ENCODE measurements around the gene RNF149. TPM values are rescaled to one million over a fixed set of nuclear protein-coding genes. Genes with fewer than 3 reads are reported as not detected.
A peak's percentile ranks its signal among the peaks of the same experiment; 100 is the strongest.
"Not testable (repeated sequence)": the region's sequence is repeated elsewhere in the genome, so short reads cannot be mapped to it uniquely, and the experiment has no call there.

The RNF149 gene
- total RNA-seq, 2 experiments from 2014 or later: 48.7 to 53.2 TPM

GRCh38 chr2:101249826-101250225, 58.7 kb downstream of the RNF149 start:
- Mint-ChIP-seq H3K4me3 (no peak overlapping the region), H3K36me3 (ENCODE audit: low read depth) (peaks cover 11% of the 10 kb centered on the region), H3K9me3 (no peaks in the 10 kb centered on the region), H3K4me1 (ENCODE audit: low read depth) (peaks cover 22% of the 10 kb centered on the region), H3K27ac (no peak overlapping the region), H3K27me3 (no peaks in the 10 kb centered on the region)
- DNase-seq (no peak), ATAC-seq (no peak)
- intact Hi-C loops (cut with micrococcal nuclease): loop anchor here (5.0 kb wide), 1 partner anchor 57 kb away; the partner anchor contains the start of gene RNF149
- CTCF ChIA-PET: interaction anchor here (1.3 to 3.9 kb wide), 2 partner anchors 9 to 213 kb away, joined by 4 to 23 read pairs; no protein-coding TSS in a partner anchor
- POLR2A ChIA-PET: interaction anchor here (0.7 kb wide), 1 partner anchor 12 kb away, joined by 4 read pairs; no protein-coding TSS in a partner anchor
- TF ChIP-seq, protein P1, sequence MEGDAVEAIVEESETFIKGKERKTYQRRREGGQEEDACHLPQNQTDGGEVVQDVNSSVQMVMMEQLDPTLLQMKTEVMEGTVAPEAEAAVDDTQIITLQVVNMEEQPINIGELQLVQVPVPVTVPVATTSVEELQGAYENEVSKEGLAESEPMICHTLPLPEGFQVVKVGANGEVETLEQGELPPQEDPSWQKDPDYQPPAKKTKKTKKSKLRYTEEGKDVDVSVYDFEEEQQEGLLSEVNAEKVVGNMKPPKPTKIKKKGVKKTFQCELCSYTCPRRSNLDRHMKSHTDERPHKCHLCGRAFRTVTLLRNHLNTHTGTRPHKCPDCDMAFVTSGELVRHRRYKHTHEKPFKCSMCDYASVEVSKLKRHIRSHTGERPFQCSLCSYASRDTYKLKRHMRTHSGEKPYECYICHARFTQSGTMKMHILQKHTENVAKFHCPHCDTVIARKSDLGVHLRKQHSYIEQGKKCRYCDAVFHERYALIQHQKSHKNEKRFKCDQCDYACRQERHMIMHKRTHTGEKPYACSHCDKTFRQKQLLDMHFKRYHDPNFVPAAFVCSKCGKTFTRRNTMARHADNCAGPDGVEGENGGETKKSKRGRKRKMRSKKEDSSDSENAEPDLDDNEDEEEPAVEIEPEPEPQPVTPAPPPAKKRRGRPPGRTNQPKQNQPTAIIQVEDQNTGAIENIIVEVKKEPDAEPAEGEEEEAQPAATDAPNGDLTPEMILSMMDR (IDR thresholded peaks at IDR 0.05): no peak

GRCh38 chr2:101248756-101249155, 59.7 kb downstream of the RNF149 start:
- intact Hi-C loops (cut with micrococcal nuclease); DNase-seq; H3K27me3 Mint-ChIP-seq; H3K9me3 Mint-ChIP-seq; H3K36me3 Mint-ChIP-seq (ENCODE audit: low read depth); H3K4me3 Mint-ChIP-seq; H3K27ac Mint-ChIP-seq; ATAC-seq; POLR2A ChIA-PET: not testable (repeated sequence)
- CTCF ChIA-PET: interaction anchor here (1.3 to 3.9 kb wide), 3 partner anchors 8 to 212 kb away, joined by 4 to 23 read pairs (median 4); no protein-coding TSS in a partner anchor
- peaks cover 12% of the 10 kb centered on the region for H3K4me1 Mint-ChIP-seq (ENCODE audit: low read depth)

DNA sequence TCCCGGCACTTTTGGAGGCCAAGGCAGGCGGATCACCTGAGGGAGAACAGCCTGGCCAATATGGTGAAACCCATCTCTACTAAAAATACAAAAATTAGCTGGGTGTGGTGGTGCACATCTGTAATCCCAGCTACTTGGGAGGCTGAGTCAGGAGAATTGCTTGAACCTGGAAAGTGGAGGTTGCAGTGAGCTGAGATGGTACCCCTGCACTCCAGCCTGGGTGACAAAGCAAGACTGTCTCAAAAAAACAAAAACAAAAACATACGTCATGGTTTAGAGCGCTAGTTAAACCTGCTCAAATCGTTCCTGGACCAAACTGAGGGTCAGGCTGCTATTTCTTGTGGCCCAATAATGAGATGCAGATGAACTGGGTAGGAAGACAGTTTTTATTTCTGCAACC, 63.0 kb downstream of the RNF149 start:
- CTCF ChIA-PET: interaction anchor here (1.3 to 2.3 kb wide), 3 partner anchors 13 to 97 kb away, joined by 3 to 5 read pairs (median 4); no protein-coding TSS in a partner anchor
- POLR2A ChIA-PET; H3K4me1 Mint-ChIP-seq (ENCODE audit: low read depth); H3K27me3 Mint-ChIP-seq; H3K36me3 Mint-ChIP-seq (ENCODE audit: low read depth); H3K4me3 Mint-ChIP-seq; intact Hi-C loops (cut with micrococcal nuclease); H3K27ac Mint-ChIP-seq; DNase-seq; ATAC-seq; H3K9me3 Mint-ChIP-seq: not testable (repeated sequence)

DNA sequence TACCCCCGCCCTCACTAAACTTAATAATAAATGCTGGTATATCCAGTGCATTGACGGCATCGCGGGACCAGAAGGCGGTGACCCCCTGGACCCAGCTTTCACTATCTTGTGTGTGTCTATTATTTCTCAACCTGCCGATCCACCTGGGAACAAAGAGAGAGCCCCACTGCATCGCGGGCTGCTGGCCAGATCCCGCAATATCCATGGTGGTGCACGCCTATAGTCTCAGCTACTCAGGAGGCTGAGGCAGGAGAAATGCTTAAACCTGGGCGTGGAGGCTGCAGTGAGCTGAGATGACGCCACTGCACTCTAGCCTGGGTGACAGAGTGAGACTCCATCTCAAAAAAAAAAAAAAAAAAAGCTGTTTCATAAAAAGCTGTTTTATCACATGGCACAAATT, 63.6 kb downstream of the RNF149 start:
- H3K36me3 Mint-ChIP-seq (ENCODE audit: low read depth); H3K27me3 Mint-ChIP-seq; H3K4me1 Mint-ChIP-seq (ENCODE audit: low read depth); POLR2A ChIA-PET; DNase-seq; ATAC-seq; H3K9me3 Mint-ChIP-seq; H3K27ac Mint-ChIP-seq; intact Hi-C loops (cut with micrococcal nuclease); H3K4me3 Mint-ChIP-seq: not testable (repeated sequence)
- CTCF ChIA-PET: interaction anchor here (1.4 to 2.3 kb wide), 2 partner anchors 14 to 40 kb away, joined by 3 to 5 read pairs; no protein-coding TSS in a partner anchor

DNA sequence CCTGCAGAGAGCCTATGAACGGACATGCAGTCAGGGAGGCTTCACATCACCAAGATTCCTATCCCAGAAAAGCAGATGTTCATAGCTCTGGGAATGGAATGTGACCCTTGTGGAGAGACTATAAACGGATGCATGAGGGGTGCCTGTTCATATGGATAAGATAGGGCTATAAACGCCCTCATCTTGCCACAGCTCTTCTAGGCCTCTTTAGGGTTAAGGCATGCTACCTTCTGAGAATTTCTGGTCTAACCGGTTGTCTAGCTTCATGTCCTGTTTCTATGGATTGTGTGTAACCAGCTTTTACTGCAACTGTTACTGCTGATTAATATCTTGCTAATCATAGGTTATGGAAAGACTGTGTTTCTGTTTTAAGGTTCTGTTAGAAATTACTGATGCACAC, 64.1 kb downstream of the RNF149 start:
- intact Hi-C loops (cut with micrococcal nuclease); H3K27ac Mint-ChIP-seq; H3K36me3 Mint-ChIP-seq (ENCODE audit: low read depth); ATAC-seq; H3K4me3 Mint-ChIP-seq; H3K27me3 Mint-ChIP-seq; DNase-seq; H3K4me1 Mint-ChIP-seq (ENCODE audit: low read depth); H3K9me3 Mint-ChIP-seq; POLR2A ChIA-PET: not testable (repeated sequence)
- CTCF ChIA-PET: interaction anchor here (1.0 to 2.3 kb wide), 3 partner anchors 8 to 40 kb away, joined by 3 to 5 read pairs (median 4); no protein-coding TSS in a partner anchor

DNA sequence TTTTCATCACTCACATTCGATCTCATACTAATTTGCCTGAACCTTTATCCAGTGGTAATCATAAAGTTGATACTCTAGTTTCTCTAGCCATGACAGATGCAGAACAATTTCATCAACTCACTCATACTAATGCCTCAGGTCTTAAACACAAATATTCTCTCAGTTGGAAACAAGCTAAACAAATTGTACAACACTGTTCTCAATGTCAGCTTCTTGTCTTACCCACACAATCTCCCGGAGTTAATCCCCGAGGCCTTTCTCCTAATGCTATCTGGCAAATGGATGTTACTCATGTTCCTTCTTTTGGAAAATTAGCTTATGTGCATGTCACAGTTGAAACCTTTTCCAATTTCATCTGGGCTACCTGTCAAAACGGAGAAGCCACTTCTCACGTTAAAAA, 67.3 kb downstream of the RNF149 start:
- ATAC-seq (no peak), DNase-seq (no peak)
- no peaks in the 10 kb centered on the region for H3K36me3 Mint-ChIP-seq (ENCODE audit: low read depth)
- TF ChIP-seq, protein P1 (IDR thresholded peaks at IDR 0.05): no peak
- H3K27me3 Mint-ChIP-seq: no peaks in the 10 kb centered on the region
- ChIA-PET CTCF (interaction anchor here (1.2 to 2.7 kb wide), 7 partner anchors 9 to 145 kb away, joined by 3 to 23 read pairs (median 7); partner anchors contain the start of gene CREG2), POLR2A (interaction anchor here (1.8 kb wide), 1 partner anchor 68 kb away, joined by 5 read pairs; the partner anchor contains the start of gene RNF149)
- no peaks in the 10 kb centered on the region for H3K9me3 Mint-ChIP-seq
- no peak overlapping the region for H3K4me3 Mint-ChIP-seq
- H3K4me1 Mint-ChIP-seq (ENCODE audit: low read depth): peaks cover 3% of the 10 kb centered on the region
- H3K27ac Mint-ChIP-seq: no peak overlapping the region
- intact Hi-C loops (cut with micrococcal nuclease): no loop called here

GRCh38 chr2:101240694-101241093, 67.8 kb downstream of the RNF149 start:
- H3K4me1 Mint-ChIP-seq (ENCODE audit: low read depth); ATAC-seq; H3K9me3 Mint-ChIP-seq; DNase-seq; H3K27ac Mint-ChIP-seq; H3K27me3 Mint-ChIP-seq; H3K36me3 Mint-ChIP-seq (ENCODE audit: low read depth); H3K4me3 Mint-ChIP-seq; intact Hi-C loops (cut with micrococcal nuclease): not testable (repeated sequence)
- ChIA-PET CTCF (interaction anchor here (1.0 to 2.7 kb wide), 9 partner anchors 8 to 146 kb away, joined by 3 to 23 read pairs (median 5); partner anchors contain the start of gene CREG2), POLR2A (interaction anchor here (1.8 kb wide), 1 partner anchor 68 kb away, joined by 5 read pairs; the partner anchor contains the start of gene RNF149)
- TF ChIP-seq, protein P1 (IDR thresholded peaks at IDR 0.05): peak; percentile 56

DNA sequence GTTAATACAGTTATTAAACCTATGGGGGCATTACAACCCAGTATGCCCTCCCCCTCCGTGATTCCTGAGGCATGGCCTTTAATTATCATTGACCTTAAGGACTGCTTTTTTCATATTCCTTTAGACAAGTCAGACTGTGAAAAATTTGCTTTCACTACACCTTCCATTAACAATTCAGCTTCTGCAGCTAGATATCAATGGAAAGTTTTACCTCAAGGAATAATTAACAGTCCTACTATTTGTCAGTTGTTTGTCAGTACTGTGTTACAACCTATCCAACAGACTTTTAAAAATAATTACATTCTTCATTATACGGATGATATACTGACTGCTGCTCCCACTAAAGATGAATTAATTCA, 68.8 kb downstream of the RNF149 start:
- H3K4me3 Mint-ChIP-seq; H3K27me3 Mint-ChIP-seq; H3K4me1 Mint-ChIP-seq (ENCODE audit: low read depth); H3K27ac Mint-ChIP-seq; DNase-seq; H3K9me3 Mint-ChIP-seq; intact Hi-C loops (cut with micrococcal nuclease); ATAC-seq; H3K36me3 Mint-ChIP-seq (ENCODE audit: low read depth): not testable (repeated sequence)
- ChIA-PET POLR2A (interaction anchor here (0.6 to 1.8 kb wide), 2 partner anchors 69 to 175 kb away, joined by 3 to 5 read pairs; partner anchors contain the start of gene RNF149), CTCF (interaction anchor here (0.9 to 2.7 kb wide), 7 partner anchors 9 to 147 kb away, joined by 3 to 23 read pairs (median 5); partner anchors contain the start of gene CREG2)
